NT2/D1 (cell line): Measurements from ENCODE around the gene CTNNA3.

ENCODE experiments used
- SUZ12 ChIP-seq: IDR thresholded peaks from 2 replicates; pipeline ENCODE4 v1.6.1; 2011; ENCODE audit not compliant: insufficient read length, insufficient read depth; ENCODE audit errors: extremely low read depth
- YY1 ChIP-seq: IDR thresholded peaks from 2 replicates; pipeline ENCODE4 v1.6.1; 2011; ENCODE audit not compliant: insufficient read length, insufficient read depth
- ZNF274 ChIP-seq: IDR thresholded peaks from 2 replicates; pipeline ENCODE4 v1.6.1; 2011; ENCODE audit warnings: mild to moderate bottlenecking, low read depth, low read length

DNA sequence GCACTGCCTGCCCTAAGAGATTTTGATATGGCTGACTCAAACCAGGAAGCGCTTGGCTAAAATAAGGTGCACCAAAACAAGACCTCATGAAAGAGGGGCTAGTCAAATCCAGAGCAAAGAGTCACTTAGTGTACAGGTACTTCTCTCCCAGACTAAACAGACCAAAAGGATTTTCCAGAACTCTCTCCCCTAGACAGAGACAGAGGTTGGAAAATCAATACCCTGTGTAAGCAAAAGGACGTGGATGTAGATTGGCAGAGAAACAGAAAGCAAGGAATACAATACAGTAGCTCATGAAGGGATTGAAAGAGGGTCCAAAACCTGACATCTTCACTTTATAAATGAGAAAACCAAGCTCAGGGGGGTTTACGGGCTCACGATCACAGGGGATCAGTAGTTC lies 853.1 kb downstream of the CTNNA3 start:
- TF ChIP-seq YY1 (no peak), ZNF274 (no peak), SUZ12 (no peak)
